Stomach (tissue), 9 donors: ENCODE measurements around the gene CNTNAP5. TPM values are rescaled to one million over a fixed set of nuclear protein-coding genes. Genes with fewer than 3 reads are reported as not detected.

ENCODE experiments used
- DNase-seq, 2 donors: peaks; one replicate each; pipeline versions ENCODE4 v3.0.0 to v3.0.0-alpha.2; 2013 to 2019
- H3K27ac ChIP-seq, 5 donors: fragments of 200-600 bp in 4 of 5; sonication (generic) in 4 of 5; one replicate each; pipeline ENCODE4 v1.5.1; 2013 to 2019; ENCODE audit warnings: mild to moderate bottlenecking in 1 of 5, moderate library complexity in 1 of 5
- H3K27me3 ChIP-seq, 3 donors: fragments of 200-600 bp; sonication (generic); one replicate each; pipeline ENCODE4 v1.5.1; 2017 to 2019; ENCODE audit warnings: mixed run types in 1 of 3
- H3K36me3 ChIP-seq, 4 donors: fragments of 200-600 bp; sonication (generic); 1 replicate in 3 of 4; 2 replicates in 1 of 4; pipeline ENCODE4 v1.5.1; 2016 to 2019
- H3K4me1 ChIP-seq, 4 donors: fragments of 200-600 bp; sonication (generic); one replicate each; pipeline ENCODE4 v1.5.1; 2016 to 2019
- H3K4me3 ChIP-seq, 4 donors: fragments of 200-600 bp; sonication (generic) in 3 of 4; one replicate each; pipeline ENCODE4 v1.5.1; 2016 to 2019; ENCODE audit warnings: mild to moderate bottlenecking in 1 of 4
- H3K9me3 ChIP-seq, 4 donors: fragments of 200-600 bp; sonication (generic); one replicate each; pipeline ENCODE4 v1.5.1; 2016 to 2019
- EP300 ChIP-seq: sonication (generic); formaldehyde crosslinking; IDR thresholded peaks from one replicate; pipeline ENCODE4 v1.6.1; 2017; ENCODE audit warnings: antibody characterized with exemption
- POLR2A ChIP-seq, 4 donors: fragments of 450-650 bp; IDR thresholded peaks; one replicate each; pipeline ENCODE4 v1.6.1; 2016; ENCODE audit warnings: antibody characterized with exemption in 4 of 4, control low read depth in 2 of 4, mild to moderate bottlenecking in 1 of 4, moderate library complexity in 1 of 4
- POLR2AphosphoS5 ChIP-seq, 3 donors: sonication (generic); formaldehyde crosslinking; IDR thresholded peaks; one replicate each; pipeline ENCODE4 v1.6.1; 2016; ENCODE audit warnings: antibody characterized with exemption in 3 of 3
- WGBS, 5 donors: extraction: QIAGEN DNeasy Blood & Tissue Kit in 3 of 5; methylation state at CpG; one replicate each; pipeline versions ENCODE4 v1.1.5 to v1.1.7; 2013 to 2018; 5-methylcytosine and 5-hydroxymethylcytosine counted together
- intact Hi-C: fragments of 100-400 bp; cut with DNase I; formaldehyde crosslinking; loops from one replicate; pipeline ENCODE4 v1.15.1; 2023; ENCODE audit warnings: low total_unique reads
- polyA plus RNA-seq, 3 donors: library from polyadenylated mRNA; stranded (reverse); fragments of 200-250 nt; gene quantifications; one replicate each; pipeline ENCODE4 v1.2.3, GENCODE V29; 2013
- total RNA-seq, 5 donors: library from RNA; depleted of rRNA; stranded (reverse); fragments of >200 nt; gene quantifications; one replicate each; pipeline versions ENCODE4 v1.1.0 to v1.2.3, GENCODE V29; 2014 to 2016
- TF ChIP-seq, protein P1 (sequence below), 7 experiments: fragments of 450-650 bp in 4 of 7; fragments of 200-600 bp in 3 of 7; sonication (generic) in 3 of 7; IDR thresholded peaks; one replicate each; pipeline ENCODE4 v1.5.1; 2016 to 2019; ENCODE audit warnings: antibody characterized with exemption in 7 of 7, control low read depth in 2 of 7, mild to moderate bottlenecking in 1 of 7
- donor health status: healthy with polysubstance abuse.
- donor health status: Bipolar disorder and iron deficiency.
- donor health status: healthy.

Gene CNTNAP5
- total and polyA plus RNA-seq, 8 donors = 1.3 TPM; not detected in 7

GRCh38 chr2:124001696-124002430 is 23.2 kb upstream of the CNTNAP5 start:
- Histone ChIP-seq H3K4me3 (no peak overlapping the region), H3K9me3 (no peaks in the 10 kb centered on the region), H3K27ac (no peak overlapping the region), H3K27me3 (no peaks in the 10 kb centered on the region), H3K36me3 (no peaks in the 10 kb centered on the region), H3K4me1 (no peaks in the 10 kb centered on the region)
- 77 to 86% (median 82%) methylated on average over 11 of the region's 11 CpGs for WGBS, 5 donors
- TF ChIP-seq EP300 = no peak
- TF ChIP-seq POLR2A (IDR thresholded peaks at IDR 0.05) = no peak
- TF ChIP-seq POLR2AphosphoS5 (IDR thresholded peaks at IDR 0.05) = no peak
- TF ChIP-seq, protein P1, sequence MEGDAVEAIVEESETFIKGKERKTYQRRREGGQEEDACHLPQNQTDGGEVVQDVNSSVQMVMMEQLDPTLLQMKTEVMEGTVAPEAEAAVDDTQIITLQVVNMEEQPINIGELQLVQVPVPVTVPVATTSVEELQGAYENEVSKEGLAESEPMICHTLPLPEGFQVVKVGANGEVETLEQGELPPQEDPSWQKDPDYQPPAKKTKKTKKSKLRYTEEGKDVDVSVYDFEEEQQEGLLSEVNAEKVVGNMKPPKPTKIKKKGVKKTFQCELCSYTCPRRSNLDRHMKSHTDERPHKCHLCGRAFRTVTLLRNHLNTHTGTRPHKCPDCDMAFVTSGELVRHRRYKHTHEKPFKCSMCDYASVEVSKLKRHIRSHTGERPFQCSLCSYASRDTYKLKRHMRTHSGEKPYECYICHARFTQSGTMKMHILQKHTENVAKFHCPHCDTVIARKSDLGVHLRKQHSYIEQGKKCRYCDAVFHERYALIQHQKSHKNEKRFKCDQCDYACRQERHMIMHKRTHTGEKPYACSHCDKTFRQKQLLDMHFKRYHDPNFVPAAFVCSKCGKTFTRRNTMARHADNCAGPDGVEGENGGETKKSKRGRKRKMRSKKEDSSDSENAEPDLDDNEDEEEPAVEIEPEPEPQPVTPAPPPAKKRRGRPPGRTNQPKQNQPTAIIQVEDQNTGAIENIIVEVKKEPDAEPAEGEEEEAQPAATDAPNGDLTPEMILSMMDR (IDR thresholded peaks at IDR 0.05) = no peak
- intact Hi-C loops = no loop called here
- DNase-seq = peak in 1 of 2 donors; percentile 59

DNA sequence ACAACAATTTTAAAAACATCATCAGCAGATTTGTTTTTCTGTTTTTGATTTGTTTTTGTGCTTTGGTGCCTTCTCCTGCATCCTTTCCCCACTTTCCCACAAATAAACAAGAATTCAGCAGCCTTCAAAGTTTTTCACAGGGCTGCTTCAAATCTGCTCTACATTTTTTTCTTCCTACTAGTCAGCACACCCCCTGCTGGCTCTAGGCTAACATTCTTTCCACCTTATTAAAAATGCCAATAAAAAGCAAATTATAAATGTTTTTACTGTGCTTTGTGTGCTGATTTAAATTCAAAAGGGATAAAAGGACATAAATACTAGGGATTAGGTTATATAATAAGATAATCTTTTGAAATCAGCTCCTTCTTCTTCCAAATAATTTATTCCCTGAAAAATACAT is 6.2 kb upstream of the CNTNAP5 start:
- intact Hi-C loops = no loop called here
- Histone ChIP-seq H3K4me1 (no peaks in the 10 kb centered on the region), H3K36me3 (no peaks in the 10 kb centered on the region), H3K9me3 (no peaks in the 10 kb centered on the region), H3K4me3 (no peak overlapping the region), H3K27ac (no peak overlapping the region), H3K27me3 (peaks cover 0 to 14% (median 0%) of the 10 kb centered on the region in 3 donors)
- TF ChIP-seq POLR2A (IDR thresholded peaks at IDR 0.05) (no peak), EP300 (no peak), POLR2AphosphoS5 (IDR thresholded peaks at IDR 0.05) (no peak)
- TF ChIP-seq, protein P1 (IDR thresholded peaks at IDR 0.05) = no peak
- DNase-seq = peak in 1 of 2 donors; percentile 10

DNA sequence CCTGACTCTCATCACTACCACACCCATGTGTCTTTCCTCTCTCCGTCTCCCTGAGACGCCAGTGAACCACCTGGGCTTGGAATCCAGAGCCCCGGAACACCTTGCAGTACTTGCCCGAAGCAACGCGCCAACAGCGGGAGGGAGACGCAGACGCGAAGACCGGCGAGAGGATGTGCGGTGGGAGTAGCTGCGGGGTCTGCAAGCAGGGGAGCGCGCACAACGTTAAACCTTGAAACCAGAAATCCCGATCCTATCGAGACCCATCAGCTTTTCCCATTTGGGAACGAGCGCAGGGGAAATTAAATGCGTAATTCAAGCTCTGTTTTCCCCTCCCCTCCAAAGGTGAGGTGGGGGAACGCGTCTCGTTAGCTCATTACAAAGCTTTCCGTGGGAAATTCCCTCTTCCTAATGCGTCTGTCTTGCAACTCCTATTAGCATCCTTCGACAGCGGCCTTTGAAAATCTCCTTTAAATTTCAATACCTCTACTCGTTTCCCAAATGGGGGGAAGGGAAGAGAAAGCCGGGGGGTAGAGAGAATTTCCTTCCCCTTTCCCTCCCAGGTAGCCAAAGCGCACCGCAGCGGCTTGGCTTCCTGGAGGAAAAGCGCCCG is 421 bp upstream of the CNTNAP5 start:
- WGBS, 5 donors = 3 to 6% (median 5%) methylated on average over 36 of the region's 36 CpGs
- TF ChIP-seq EP300 (no peak), POLR2AphosphoS5 (IDR thresholded peaks at IDR 0.05) (no peak), POLR2A (IDR thresholded peaks at IDR 0.05) (no peak)
- TF ChIP-seq, protein P1 (IDR thresholded peaks at IDR 0.05) = no peak
- peak in 1 of 2 donors; percentile 22 for DNase-seq
- H3K36me3 ChIP-seq = no peaks in the 10 kb centered on the region
- peaks cover 0 to 7% (median 0%) of the 10 kb centered on the region in 4 donors for H3K9me3 ChIP-seq
- H3K4me3 ChIP-seq = peak overlapping the region in 3 of 4 donors; percentile 7 to 32 (median 20)
- intact Hi-C loops = no loop called here
- no peak overlapping the region for H3K27ac ChIP-seq
- H3K27me3 ChIP-seq = peaks cover 0 to 45% (median 24%) of the 10 kb centered on the region in 3 donors
- peaks cover 0 to 17% (median 12%) of the 10 kb centered on the region in 4 donors for H3K4me1 ChIP-seq

DNA sequence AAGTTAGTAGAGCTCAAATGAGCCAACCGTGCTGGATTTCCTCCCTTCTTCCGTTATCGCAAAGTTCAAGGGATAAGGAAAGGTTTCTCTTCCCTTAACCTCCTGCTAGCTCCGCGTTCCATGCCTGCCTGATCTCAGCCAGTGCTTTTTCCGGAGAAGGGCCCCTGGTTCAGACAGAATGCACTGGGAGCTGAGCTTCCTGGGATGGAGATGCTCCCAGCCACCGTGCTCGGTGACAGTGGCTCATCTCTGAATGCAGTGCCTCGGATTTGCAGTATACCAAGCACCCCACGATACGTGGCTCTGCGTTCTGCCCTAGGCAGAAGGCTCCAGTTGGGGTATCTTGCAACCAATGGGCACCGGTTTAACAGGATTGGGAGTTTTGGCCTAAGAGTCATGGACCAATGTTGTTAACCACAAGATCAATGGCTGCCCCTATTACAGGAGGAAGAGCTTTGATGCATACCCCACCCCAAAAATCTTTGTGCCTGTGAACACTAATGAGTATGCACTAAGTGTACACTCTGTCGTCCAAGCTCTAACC is 876 bp downstream of the CNTNAP5 start:
- intact Hi-C loops = no loop called here
- TF ChIP-seq, protein P1 (IDR thresholded peaks at IDR 0.05) = no peak
- TF ChIP-seq POLR2A (IDR thresholded peaks at IDR 0.05) (no peak), POLR2AphosphoS5 (IDR thresholded peaks at IDR 0.05) (no peak), EP300 (no peak)
- H3K27ac ChIP-seq = no peak overlapping the region
- H3K4me1 ChIP-seq = peaks cover 0 to 17% (median 12%) of the 10 kb centered on the region in 4 donors
- no peaks in the 10 kb centered on the region for H3K36me3 ChIP-seq
- DNase-seq = no peak
- peaks cover 0 to 7% (median 0%) of the 10 kb centered on the region in 4 donors for H3K9me3 ChIP-seq
- H3K27me3 ChIP-seq = peaks cover 0 to 45% (median 24%) of the 10 kb centered on the region in 3 donors
- H3K4me3 ChIP-seq = no peak overlapping the region
- WGBS, 5 donors = 46 to 57% (median 49%) methylated on average over 8 to 14 of the region's 14 CpGs
